Erythroblast (primary cell): ENCODE results near the gene CTSL.

Experiments used
- GATA1 ChIP-seq: IDR thresholded peaks from 2 replicates; pipeline ENCODE4 v1.6.1; 2011; ENCODE audit warnings: low read depth, mild to moderate bottlenecking, control low read depth, low read length, moderate library complexity
- POLR2A ChIP-seq: IDR thresholded peaks from 2 replicates; pipeline ENCODE4 v1.6.1; 2011; ENCODE audit warnings: mild to moderate bottlenecking, low read length

- TF ChIP-seq POLR2A (no peak), GATA1 (no peak)
These were observed 26.1 kb upstream of the CTSL start for GRCh38 chr9:87699835-87700234.
